Measurements from ENCODE around the gene OPRL1. TPM values are rescaled to one million over a fixed set of nuclear protein-coding genes. Genes with fewer than 3 reads are reported as not detected.

Gene OPRL1
- polyA plus RNA-seq (ENCODE audit: insufficient read length): 1.1 TPM
- long read RNA-seq, donor 1: 0 reads
- long read RNA-seq, donor 2: 0 reads
- long read RNA-seq, donor 3, partial matches to known transcripts: 0 of 3 reads
- long read RNA-seq, donor 3, other reads (novel, unspliced or antisense): 0 of 3 reads
- long read RNA-seq, donor 4: 0 reads
- long read RNA-seq, donor 5, partial matches to known transcripts: 0 of 1 reads
- long read RNA-seq, donor 5, other reads (novel, unspliced or antisense): 0 of 1 reads
- long read RNA-seq, donor 6, partial matches to known transcripts: 0 of 1 reads
- long read RNA-seq, donor 6, other reads (novel, unspliced or antisense): 0 of 1 reads
- long read RNA-seq, donor 7: 0 reads
- long read RNA-seq, donor 8: 0 reads

DNA sequence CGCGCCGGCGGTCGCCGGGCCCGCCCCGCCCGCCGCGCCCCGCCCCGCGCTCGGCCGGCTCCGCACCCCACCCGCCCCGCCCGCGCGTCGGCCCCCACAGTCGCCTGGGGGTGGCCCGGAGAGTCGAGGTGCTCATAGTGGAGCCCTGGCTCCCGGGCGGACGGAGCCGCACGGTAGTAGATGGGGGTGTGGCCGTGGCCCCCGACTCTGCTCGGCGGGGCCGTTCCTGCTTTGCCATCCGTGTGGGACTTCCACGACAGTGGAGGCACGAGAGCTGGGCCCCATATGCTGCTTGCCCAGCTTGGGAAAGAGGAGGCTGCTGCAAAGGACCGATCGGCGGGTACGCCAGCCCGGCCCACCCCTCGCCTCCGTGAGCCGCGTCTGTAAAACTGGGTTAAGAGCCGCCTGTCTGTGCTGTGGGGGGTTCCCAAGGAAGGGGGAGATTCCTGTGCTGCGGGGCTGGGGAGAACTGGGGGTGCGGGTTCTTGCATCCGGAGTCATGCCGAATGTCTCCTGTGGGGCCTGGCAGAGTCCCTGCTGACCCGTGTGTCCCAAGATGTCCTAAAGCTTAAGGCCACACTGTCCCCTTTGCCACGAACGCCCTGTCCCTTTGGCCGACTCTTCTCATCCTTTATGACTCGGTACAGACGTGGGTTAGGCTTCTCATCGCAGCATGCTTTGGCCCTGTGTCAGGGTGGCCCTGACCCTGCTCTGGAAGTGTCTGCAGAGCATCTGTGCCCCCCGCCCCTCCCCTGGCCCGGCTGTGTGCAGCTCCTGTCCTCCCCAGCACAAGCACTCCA lies at the start of gene OPRL1:
Gene OPRL1 (plus strand): TSS at position 70 of the 800 bp plus-strand sequence. CDS start 12,639 bp downstream, outside the sequence.
- DNase-seq: no peak

DNA sequence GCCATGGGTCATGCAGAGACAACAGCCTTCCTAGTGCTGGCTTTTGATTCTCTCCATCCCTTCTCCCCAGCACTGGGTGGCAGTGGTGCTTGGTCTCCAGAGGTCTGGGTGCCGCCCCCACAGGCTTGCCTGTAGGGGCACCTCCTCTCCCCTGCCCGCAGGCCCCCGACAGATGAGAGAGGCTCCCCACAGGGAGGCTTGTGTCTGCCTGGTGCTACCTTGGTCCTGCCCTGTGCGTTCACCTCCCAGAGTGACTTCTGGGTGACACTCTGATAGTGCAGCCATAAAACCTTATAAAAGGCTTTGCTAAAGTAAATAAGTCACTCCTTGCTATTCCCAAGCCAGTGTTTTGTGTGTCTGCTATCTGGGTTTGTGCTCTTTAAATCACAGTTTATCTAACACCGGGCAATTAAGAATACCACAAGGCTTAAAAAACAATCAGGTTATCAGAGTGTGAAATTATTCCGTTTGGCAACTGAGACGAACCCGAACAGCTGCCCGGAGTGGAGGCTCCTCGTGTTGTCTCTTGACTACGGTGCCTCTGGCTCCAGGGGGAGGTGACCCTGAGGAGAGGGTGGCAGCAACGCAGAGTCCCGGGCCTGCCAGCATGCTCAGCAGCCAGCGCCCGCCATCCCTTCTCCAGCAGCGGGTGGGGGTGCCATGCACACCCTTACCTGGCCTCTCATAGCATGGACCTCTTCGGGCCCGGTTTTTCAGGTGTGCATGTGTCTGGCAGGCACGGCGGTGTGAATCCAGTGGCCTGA lies 49.3 kb upstream of the OPRL1 start:
- DNase-seq: no peak

DNA sequence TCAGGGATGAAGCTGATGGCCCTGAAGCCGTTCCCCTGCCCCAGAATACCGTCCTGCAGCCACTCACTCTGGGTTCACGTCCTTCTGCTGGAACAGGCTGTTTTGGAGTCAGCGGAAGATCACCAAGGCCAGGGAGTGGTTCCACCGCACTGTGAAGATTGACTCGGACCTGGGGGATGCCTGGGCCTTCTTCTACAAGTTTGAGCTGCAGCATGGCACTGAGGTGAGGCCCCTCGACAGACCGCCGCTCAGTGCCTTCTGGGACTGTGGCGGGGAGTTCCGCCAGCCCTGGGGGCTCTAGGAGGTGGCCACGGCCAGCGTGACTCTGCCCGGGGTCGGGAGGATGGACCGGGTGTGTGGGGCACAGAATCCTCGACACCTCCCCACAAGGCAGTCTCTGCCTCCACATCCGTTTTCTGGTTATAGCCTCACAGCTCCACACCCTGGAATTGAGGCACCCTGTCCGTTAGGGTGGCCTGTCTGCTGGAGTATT lies 48.0 kb upstream of the OPRL1 start:
- DNase-seq: no peak

DNA sequence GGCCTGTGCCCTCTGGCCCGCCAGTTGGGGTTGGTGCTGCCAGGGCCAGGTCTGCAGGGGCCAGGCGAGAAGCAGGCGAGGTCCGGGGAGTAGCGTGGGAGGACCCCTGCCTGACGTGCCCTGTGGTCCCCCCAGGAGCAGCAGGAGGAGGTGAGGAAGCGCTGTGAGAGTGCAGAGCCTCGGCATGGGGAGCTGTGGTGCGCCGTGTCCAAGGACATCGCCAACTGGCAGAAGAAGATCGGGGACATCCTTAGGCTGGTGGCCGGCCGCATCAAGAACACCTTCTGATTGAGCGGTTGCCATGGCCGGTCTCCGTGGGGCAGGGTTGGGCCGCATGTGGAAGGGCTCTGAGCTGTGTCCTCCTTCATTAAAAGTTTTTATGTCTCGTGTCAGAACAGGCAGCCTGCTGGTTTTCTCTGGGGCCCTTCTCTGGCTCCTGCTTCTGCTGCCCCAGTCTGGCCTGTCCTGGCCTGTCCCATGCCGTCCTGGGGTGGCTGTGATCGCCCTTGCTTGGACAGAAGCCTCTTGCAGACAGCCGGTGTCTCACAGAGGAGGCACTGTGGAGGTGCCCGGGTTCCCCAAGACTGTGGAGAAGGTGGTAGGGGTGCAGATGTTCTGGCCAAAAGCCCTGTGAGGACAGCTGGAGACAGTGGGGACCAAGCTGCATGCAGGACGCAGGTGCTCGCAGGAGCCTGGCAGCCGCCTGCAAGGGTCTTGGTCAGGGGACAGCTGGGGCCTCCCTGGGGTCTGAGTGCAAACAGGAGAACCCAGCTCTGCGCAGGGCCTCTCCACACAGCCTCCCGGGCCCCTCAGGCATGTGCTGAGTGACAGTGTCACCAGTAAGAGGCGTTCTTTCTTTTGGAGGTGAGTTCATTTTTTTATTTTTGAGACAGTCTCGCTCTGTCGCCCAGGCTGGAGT lies 46.9 kb upstream of the OPRL1 start:
- DNase-seq: no peak

DNA sequence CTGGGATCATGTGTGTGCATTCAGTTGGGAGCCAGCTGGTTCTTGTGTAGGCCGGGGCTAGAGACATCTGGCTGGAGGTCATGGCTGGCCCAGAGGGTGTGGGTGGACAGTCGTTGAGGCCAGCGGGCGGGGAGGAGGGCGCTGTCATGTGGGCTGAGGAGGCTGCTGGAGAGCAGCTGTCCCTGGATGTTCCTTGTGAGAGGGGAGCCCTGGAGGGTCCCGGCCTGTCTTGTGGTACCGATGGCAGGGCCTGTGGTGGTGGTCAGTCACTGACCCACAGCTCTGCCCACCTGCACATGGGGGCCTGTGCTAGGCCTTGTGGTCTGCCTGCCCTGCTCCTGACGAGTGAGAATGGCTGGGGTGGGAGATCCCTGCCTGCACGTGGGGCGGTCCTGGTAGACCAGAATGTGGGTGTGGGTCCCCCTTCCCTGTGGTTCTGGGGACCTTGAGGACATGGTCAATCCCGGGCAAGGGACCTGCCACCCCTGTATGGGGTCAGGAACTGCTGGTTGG lies 45.8 kb upstream of the OPRL1 start:
- DNase-seq: no peak

DNA sequence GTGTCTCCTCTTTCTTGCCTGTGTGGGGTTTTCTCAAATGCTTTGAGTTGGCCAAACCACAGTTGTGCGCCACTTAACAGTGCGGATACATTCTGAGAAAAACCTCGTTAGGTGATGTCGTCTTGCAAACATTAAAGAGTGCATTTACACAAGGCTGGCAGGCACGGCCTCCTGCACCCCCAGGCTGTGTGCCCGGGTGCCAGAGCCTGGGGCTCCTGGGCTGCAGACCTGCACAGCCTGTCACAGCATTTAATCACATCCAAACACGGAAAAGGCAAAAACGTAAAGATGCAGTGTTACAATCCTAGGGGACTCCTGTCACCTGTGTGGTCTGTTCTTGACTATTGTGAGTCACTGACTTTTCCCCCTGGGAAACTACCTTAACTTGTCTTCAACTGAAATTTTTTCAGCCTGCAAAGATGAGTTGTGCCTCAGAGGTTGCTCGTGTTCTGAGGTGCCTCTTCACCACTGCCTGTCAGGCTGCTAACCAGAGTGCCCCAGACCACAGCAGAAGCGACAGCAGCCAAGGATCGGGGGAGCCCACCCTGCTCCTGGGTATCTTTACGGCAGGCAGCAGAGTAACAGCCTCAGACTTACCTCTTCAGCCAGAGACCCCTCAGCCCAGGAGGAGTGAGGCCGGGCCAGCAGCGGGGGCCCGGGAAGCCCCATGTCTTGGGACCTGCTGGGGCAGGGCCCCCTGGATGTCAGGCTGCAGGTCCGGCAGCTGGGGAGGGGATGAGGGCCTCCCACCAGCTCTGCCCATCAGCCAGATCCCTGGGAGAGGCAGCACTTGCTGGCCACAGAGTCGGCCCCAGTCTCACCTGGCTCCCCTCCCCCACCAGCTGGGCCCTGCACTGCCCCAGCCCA lies 44.6 kb upstream of the OPRL1 start:
- DNase-seq: no peak

DNA sequence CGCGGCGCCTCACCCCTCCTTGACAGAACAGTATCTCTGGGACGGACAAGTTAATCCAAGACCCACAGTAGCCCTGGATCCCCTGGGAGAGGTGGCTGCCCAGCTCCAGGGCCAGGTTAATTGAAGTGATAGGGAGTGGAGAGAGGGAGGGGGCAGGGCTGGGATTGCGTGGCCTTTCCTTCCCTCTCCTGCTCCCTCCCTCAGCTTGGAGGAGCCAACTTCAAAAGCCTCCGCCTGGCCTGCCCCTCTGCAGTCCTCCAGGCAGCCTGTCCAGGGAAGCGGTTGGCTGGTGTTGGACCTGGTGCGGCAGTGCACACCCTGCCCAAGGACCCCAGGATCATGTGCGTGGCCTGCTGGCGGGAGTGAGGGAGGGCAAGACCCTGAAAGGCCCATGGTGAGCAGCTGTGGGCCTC lies 43.9 kb upstream of the OPRL1 start, which contains the start of gene C20orf204:
Gene C20orf204 (plus strand): TSS at position 250 of the 413 bp plus-strand sequence. CDS start 142 bp downstream, at position 392.
- DNase-seq: no peak

DNA sequence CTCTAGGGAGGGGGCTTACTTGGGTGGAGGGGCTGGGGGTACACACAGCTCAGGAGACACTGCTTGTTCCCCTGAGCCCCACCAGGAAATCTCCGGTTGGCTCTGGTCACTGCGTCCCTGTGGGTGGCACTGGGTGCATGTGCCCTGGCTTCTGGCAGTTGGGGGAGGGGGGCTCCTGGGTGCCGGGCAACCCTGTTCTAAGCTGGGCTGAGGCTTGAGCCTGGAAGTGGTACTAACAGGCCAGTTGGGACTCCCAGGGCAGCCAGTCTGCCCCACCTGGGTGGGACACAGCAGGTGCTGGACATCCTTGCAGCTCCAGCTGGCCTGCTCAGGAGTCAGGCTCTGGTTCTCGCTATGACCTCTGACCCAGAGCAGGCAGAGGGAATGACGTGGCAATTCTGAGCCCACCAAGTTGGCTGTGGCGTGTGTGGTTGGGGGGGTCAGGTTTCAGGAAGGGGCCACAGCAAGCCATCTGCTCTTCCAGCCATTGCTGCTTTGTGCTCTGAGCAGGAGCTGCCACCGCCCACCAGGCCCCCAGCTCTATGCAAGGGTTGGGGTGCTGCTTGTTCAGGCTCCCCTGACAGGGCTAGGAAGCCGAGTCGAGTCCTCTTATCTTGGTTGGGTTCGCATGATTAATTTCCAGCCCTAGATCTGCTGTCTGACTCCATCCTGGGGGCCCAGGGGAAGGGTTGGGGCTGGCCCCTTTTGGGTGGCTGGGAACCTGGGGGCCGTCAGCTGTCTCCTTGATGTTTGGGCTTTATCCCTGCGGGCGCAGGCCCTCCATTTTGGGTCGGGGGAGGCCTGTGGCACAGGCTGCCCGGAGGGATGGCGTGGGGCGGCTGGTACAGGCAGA lies 43.3 kb upstream of the OPRL1 start:
- no peak for DNase-seq

DNA sequence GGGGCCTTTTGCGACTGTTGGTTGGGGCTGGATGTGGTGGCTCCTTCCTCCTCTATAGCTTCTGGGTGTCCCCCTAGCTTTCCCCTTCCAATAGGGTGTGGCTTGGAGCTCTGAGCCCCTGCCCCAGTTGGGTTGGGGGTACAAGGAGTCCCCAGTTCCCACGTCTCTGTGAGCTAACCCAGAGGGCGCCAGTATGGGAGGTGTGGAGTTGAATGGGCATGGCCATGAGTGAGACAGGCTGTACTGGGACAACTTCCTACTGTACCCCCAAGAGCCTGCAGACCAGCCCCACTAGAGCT lies 42.7 kb upstream of the OPRL1 start:
- DNase-seq: no peak

DNA sequence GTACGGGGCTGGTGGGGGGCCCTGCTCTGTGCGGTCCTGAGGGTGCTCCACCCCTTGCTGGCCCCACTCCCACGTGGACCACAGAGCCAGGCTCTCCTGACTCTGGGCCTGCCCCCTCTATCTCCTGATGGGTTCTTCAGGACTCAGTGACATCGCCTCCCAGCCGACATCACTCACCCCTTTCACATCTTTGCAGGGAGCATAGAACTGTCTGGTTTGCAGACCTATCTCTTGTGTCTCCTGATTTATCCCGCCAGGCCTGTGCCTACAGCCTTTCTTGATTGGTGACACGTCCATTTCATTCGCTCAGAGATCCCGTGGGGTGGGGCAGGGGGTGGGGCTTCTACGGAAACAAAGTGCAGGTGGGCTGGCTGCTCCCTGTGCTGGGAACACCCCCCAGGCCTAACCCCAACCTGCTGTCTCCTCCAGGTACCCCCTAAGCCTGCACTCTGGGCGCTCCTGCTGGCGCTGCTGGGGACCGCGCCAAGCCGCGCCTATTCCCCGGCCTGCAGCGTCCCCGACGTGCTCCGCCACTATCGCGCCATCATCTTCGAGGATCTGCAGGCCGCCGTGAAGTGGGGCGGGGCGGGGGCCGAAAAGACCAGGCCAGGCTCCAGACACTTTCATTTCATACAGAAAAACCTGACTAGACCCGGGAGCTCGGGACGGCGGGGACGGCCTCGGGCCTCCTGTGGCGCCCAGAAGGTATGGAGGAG lies 42.2 kb upstream of the OPRL1 start:
- no peak for DNase-seq

DNA sequence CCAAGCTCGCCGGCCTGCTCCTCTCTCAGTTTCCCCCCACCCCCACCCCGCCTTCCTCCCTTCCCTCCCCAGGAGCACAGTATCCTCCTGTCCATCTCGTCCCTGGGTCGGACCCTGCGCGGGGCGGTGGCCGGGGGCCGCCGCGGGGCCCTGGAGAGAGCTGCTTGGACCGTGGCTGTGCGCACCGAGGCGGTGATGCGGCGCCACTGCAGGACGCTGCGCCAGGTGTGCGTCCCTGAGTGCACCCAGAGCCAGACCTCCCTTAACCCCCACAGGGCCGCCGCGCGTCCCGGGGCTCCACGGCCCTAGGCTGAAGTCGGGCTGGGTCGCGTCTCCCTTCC lies 41.7 kb upstream of the OPRL1 start:
- no peak for DNase-seq

DNA sequence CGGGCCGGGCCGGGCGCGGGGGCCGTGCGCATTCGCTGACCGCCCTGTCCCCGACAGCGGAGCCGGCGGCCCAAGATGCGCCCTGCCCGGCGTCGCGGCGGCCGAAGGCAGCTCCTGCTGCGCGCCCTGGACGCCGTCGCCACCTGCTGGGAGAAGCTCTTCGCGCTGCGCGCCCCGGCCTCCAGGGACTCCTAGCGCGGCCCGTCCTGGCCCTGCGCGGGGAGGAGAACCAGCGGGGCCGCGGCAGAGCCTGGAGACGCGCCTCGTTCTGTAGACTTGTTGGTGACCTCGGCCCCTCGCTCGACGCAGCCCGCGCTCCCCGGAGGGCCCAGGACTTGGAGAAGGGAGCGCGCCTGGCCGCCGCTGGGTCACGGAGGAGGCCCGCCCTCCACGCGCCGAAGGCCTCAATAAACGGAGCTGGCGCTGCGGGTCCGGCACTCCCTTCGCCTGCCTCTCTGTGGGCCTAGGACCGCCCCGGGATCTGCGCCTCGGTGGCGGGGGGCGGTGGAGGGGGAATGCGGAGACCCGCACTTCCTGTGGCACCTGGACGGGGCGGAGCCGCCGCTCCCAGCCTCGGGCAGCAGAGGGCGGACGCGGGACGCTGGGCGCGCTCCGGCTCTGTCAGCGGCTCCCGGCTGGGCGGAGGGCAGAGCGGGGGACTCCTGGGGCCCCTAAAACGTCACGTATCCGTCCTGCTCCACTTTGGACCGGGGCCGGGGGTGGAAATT lies 41.2 kb upstream of the OPRL1 start:
- DNase-seq: peak; percentile 80

DNA sequence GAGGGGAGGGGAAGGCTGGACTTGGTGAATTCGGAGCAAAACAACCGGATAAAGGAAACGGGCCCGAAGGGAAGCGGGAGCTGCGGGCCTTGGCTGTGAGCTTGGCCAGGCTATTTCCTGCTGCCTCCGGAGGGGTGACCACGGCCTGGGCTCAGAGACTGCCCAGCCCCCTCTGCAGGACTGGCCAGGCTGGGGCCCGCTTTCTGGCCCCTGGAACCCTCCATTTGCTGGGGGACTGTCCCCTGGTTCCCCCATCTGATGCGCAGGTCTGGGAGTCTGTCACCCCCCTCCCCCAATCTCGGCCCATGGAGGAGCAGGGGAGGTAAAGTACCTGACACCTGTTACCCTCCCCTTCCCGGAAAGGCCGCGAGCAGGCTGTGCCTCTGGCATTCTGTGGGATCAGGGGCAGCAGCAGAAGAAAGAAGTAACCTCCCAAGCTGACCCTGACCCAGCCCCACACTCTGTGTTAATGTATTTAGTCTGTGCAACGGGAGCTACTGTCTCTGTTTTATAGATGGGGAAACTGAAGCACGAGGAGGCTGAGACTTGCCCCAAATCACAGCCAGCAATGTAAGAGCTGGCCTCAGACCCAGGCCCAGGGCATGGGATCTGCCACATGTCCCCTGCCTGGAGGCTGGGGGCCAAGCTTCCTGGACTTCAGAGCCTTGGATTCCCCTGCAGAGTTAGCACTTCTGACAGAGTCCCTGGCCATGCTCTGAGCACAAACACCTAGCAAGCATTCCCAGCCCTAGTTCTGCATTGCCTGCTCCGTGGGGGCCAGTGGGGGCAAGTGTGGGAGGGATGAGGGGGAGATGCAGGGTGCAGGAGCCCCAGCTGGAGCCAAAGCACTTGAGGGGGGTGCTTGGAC lies 40.4 kb upstream of the OPRL1 start:
- DNase-seq: no peak

DNA sequence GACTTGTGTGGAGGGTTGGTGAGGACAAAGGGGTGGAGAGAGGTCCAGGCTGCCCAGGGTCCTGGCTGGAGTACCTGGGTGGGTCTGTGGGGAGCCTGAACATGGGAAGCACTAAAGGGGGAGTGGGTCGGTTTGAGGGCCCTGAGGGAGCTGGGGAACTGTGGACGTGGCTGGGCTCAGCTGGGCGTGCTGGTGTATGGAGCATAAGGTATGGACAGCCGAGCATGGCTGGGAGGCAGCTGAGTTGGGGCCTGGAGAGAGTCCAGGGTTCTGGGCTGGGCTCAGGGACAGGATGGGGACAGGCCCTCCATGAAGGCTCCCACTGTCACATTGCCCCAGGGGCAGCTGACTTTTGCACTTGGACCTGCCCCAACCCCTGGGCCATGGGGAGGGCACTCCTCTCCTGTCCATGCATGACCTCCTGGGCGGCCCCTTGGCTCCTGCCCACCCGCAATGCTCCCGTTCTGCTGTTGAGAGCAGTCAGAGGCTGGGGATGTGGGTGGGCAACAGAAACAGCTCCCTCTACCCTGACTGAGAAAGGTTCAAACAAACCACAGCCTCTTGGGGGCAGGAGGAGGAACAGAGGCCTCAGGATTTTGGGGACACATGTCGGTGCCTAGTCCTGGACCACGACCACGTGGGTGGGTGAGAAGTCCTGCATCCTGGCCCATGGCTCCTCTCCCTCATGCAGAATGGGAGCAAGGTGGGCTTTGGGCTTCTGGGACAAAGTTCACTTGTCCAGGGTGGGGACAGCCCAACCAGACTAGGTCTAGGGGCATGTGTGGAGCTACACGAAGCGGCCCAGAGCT lies 39.4 kb upstream of the OPRL1 start:
- DNase-seq: no peak

DNA sequence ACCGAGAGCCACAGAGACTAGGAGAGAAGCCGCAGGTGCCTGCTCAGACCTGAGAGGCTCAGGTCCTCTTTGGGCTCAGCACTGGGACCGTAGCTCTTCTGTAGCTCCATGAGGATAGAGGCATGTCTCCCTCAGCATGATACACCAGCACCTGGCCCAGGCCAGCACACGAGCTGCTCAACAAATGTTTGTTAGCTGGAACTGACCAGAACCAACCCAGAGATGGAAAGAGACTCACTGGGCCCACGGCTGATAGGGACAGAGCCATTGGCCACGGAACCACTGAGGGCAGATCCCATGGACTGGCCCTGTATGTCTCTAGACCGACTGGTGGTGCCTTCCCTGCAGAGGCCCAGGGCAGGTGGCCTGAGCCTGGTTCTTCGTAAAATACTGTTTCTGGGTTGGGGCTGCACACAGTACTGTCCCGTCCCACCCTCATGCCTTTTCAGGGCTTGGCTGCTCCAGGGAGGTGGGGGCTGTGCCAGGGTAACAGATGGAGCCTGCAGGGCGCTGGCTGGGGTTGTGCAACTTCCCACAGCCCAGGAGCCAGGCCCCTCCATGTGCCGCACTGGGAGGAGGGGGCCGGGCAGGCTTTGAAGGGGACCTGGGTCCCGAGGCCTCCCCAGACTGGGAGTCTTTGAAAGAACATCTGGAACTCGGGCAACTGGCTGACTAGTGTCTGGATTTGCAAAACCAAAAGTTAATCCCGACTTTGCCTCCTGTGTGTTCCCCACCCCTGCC lies 38.7 kb upstream of the OPRL1 start:
- no peak for DNase-seq

DNA sequence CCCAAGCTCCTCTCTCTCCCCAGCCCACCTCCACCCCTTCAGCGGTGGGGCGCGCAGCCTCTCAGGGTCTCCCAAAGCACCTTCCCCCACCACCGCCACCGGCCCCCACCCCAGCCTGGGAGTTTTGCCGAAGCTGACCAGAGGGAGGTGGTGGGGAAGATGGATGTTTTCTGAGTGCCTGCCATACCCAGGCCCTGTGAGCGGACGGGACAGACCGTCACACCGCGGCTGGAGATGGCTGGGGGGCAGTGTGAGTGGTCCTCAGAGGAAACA lies 38.2 kb upstream of the OPRL1 start:
- no peak for DNase-seq
